PC-3 (cell line): Measurements from ENCODE around the gene CDH13. TPM values are rescaled to one million over a fixed set of nuclear protein-coding genes. Genes with fewer than 3 reads are reported as not detected.

Source experiments
- ATAC-seq: fragments of 200-7000 bp; cut with Tn5 transposase; 2 replicates; pipeline ENCODE4 v1.9.1; 2020; ENCODE audit warnings: mild to moderate bottlenecking, moderate library complexity
- BruUV-seq: library from RNA; stranded (reverse); fragments of 400-500 nt; replicated peaks from 2 replicates; lab custom pipeline; 2021; lab: Mats Ljungman, UMichigan
- CTCF ChIA-PET: fragments of 300-600 bp; sonication (Branson Sonifier 250); formaldehyde crosslinking; loops from one replicate; lab custom pipeline; 2022; ENCODE audit warnings: antibody characterized with exemption; lab: Charles Lee
- POLR2A ChIA-PET: fragments of 300-600 bp; sonication (Branson Sonifier 250); formaldehyde crosslinking; loops from one replicate; lab custom pipeline; 2022; ENCODE audit warnings: antibody characterized with exemption; ENCODE audit not compliant: unreplicated experiment; lab: Charles Lee
- DNase-seq: peaks from one replicate; pipeline ENCODE4 v3.0.0-alpha.2; 2015
- H2AFZ ChIP-seq: fragments of 300-600 bp; sonication (generic); 2 replicates; pipeline ENCODE4 v1.6.0; 2016; ENCODE audit warnings: antibody characterized with exemption, low read length
- H3F3A ChIP-seq: fragments of 300-600 bp; sonication (generic); one replicate; pipeline ENCODE4 v1.6.0; 2017; ENCODE audit warnings: antibody characterized with exemption, low read length, control low read depth, mild to moderate bottlenecking; ENCODE audit not compliant: unreplicated experiment
- H3K27ac ChIP-seq: fragments of 300-600 bp; sonication (generic); 2 replicates; pipeline ENCODE4 v1.5.1; 2016; ENCODE audit warnings: mild to moderate bottlenecking, low read length
- H3K27me3 ChIP-seq: fragments of 300-600 bp; sonication (generic); 2 replicates; pipeline ENCODE4 v1.6.1; 2016; ENCODE audit warnings: low read length, mixed read lengths
- H3K36me3 ChIP-seq: fragments of 300-600 bp; sonication (generic); 2 replicates; pipeline ENCODE4 v1.6.1; 2016; ENCODE audit warnings: low read depth, mixed run types, low read length, mixed read lengths
- H3K4me1 ChIP-seq: fragments of 300-600 bp; sonication (generic); 2 replicates; pipeline ENCODE4 v1.5.1; 2016; ENCODE audit warnings: low read length; ENCODE audit not compliant: insufficient read depth
- H3K4me2 ChIP-seq: fragments of 300-600 bp; sonication (generic); 2 replicates; pipeline ENCODE4 v1.6.0; 2016; ENCODE audit warnings: low read length
- H3K4me3 ChIP-seq: fragments of 300-600 bp; sonication (generic); 2 replicates; pipeline ENCODE4 v1.5.1; 2016; ENCODE audit warnings: mild to moderate bottlenecking, low read length, mixed read lengths
- H3K79me2 ChIP-seq: fragments of 300-600 bp; sonication (generic); 2 replicates; pipeline ENCODE4 v1.6.1; 2017; ENCODE audit warnings: low read length, mixed read lengths
- H3K9ac ChIP-seq: fragments of 300-600 bp; sonication (generic); 2 replicates; pipeline ENCODE4 v1.6.0; 2016; ENCODE audit warnings: mild to moderate bottlenecking, low read length
- H3K9me2 ChIP-seq: fragments of 300-600 bp; sonication (generic); replicated peaks from 2 replicates; pipeline ENCODE4 v1.6.1; 2016; ENCODE audit warnings: mixed run types, low read length, mixed read lengths
- H3K9me3 ChIP-seq: fragments of 300-600 bp; sonication (generic); 2 replicates; pipeline ENCODE4 v1.6.1; 2016; ENCODE audit warnings: low read length, mixed read lengths
- H4K20me1 ChIP-seq: fragments of 300-600 bp; sonication (generic); 2 replicates; pipeline ENCODE4 v1.6.1; 2016; ENCODE audit warnings: low read length, mixed read lengths
- CTCF ChIP-seq: fragments of 300-600 bp; sonication (generic); conservative IDR thresholded peaks from 2 replicates; pipeline ENCODE4 v1.5.1; 2017; ENCODE audit warnings: antibody characterized with exemption, low read depth, mild to moderate bottlenecking, low read length
- EZH2 ChIP-seq: fragments of 300-600 bp; sonication (generic); IDR thresholded peaks from one replicate; pipeline ENCODE4 v1.6.1; 2017; ENCODE audit warnings: antibody characterized with exemption, mild to moderate bottlenecking, low read length; ENCODE audit not compliant: unreplicated experiment
- EZH2phosphoT487 ChIP-seq: fragments of 300-600 bp; sonication (generic); IDR thresholded peaks from 2 replicates; pipeline ENCODE4 v1.6.1; 2018; ENCODE audit warnings: mild to moderate bottlenecking, antibody characterized with exemption, low read length, borderline replicate concordance
- intact Hi-C: fragments of 100-400 bp; cut with micrococcal nuclease; formaldehyde crosslinking; loops from 2 replicates; pipeline ENCODE4 v1.9.0; 2023
- total RNA-seq: library from RNA; depleted of rRNA; stranded (reverse); fragments of >200 nt; gene quantifications from 2 replicates; pipeline ENCODE4 v1.2.3, GENCODE V29; 2014

CDH13 gene
- total RNA-seq, 1 experiment from 2014 or later = 0.36 TPM

GRCh38 chr16:82735186-82735585 lies 108.4 kb downstream of the CDH13 start:
- H3K27me3 ChIP-seq = no peaks in the 10 kb centered on the region
- POLR2A ChIA-PET = interaction anchor here (0.6 kb wide), 1 partner anchor 783 kb away, joined by 3 read pairs; no protein-coding TSS in a partner anchor
- no peak overlapping the region for H2AFZ ChIP-seq
- H3K79me2 ChIP-seq = no peaks in the 10 kb centered on the region
- no peaks in the 10 kb centered on the region for H3K36me3 ChIP-seq
- DNase-seq (no peak), ATAC-seq (no peak)
- BruUV-seq = no TSS peak
- no peaks in the 10 kb centered on the region for H3K9me2 ChIP-seq
- H3K9me3 ChIP-seq = no peaks in the 10 kb centered on the region
- no peaks in the 10 kb centered on the region for H3F3A ChIP-seq
- TF ChIP-seq CTCF (no peak), EZH2phosphoT487 (no peak), EZH2 (no peak)
- H4K20me1 ChIP-seq = no peaks in the 10 kb centered on the region
- CTCF ChIA-PET = no interaction called here
- no peak overlapping the region for H3K4me3 ChIP-seq
- no peaks in the 10 kb centered on the region for H3K4me1 ChIP-seq
- intact Hi-C loops = no loop called here
- H3K27ac ChIP-seq = no peak overlapping the region
- no peak overlapping the region for H3K4me2 ChIP-seq
- no peak overlapping the region for H3K9ac ChIP-seq

GRCh38 chr16:82735673-82736091 lies 108.9 kb downstream of the CDH13 start:
- intact Hi-C loops = no loop called here

More at GRCh38 chr16:82735673-82736091, 108.9 kb downstream of the CDH13 start:
- Histone ChIP-seq H4K20me1 (no peaks in the 10 kb centered on the region), H3K4me3 (no peak overlapping the region), H3F3A (no peaks in the 10 kb centered on the region), H3K9me2 (no peaks in the 10 kb centered on the region), H3K9me3 (no peaks in the 10 kb centered on the region), H2AFZ (no peak overlapping the region), H3K4me2 (no peak overlapping the region), H3K27me3 (no peaks in the 10 kb centered on the region), H3K36me3 (no peaks in the 10 kb centered on the region), H3K79me2 (no peaks in the 10 kb centered on the region), H3K4me1 (no peaks in the 10 kb centered on the region), H3K27ac (no peak overlapping the region), H3K9ac (no peak overlapping the region)
- ATAC-seq (no peak), DNase-seq (no peak)
- POLR2A ChIA-PET = interaction anchor here (0.6 kb wide), 1 partner anchor 784 kb away, joined by 3 read pairs; no protein-coding TSS in a partner anchor
- CTCF ChIA-PET = no interaction called here
- no peak for TF ChIP-seq CTCF
- no peak for TF ChIP-seq EZH2
- TF ChIP-seq EZH2phosphoT487 = no peak
- no TSS peak for BruUV-seq
